Nephron progenitor cell (in vitro differentiated cells): ENCODE results near the gene CRADD.

Experiments used
- DNase-seq: peaks from one replicate; pipeline ENCODE4 v3.0.0; 2021
- H3K27ac Mint-ChIP-seq: 2 replicates; pipeline ENCODE4 v1.8.0; 2021; ENCODE audit warnings: mild to moderate bottlenecking, moderate library complexity, mixed read lengths
- H3K27me3 Mint-ChIP-seq: 2 replicates; pipeline ENCODE4 v1.8.0; 2021; ENCODE audit warnings: mild to moderate bottlenecking, low read depth, mixed read lengths; ENCODE audit not compliant: poor library complexity
- H3K36me3 Mint-ChIP-seq: 2 replicates; pipeline ENCODE4 v1.8.0; 2021; ENCODE audit warnings: low read depth, mixed read lengths
- H3K4me1 Mint-ChIP-seq: 2 replicates; pipeline ENCODE4 v1.8.0; 2021; ENCODE audit warnings: mixed read lengths
- H3K4me3 Mint-ChIP-seq: 2 replicates; pipeline ENCODE4 v1.8.0; 2021; ENCODE audit warnings: mild to moderate bottlenecking, moderate library complexity, mixed read lengths
- H3K9me3 Mint-ChIP-seq: 2 replicates; pipeline ENCODE4 v1.8.0; 2021; ENCODE audit warnings: mild to moderate bottlenecking, moderate library complexity, mixed read lengths
- TF ChIP-seq, protein P1 (sequence below): fragments of 200-600 bp; sonication (generic); IDR thresholded peaks from 2 replicates; pipeline ENCODE4 v1.5.0; 2021; ENCODE audit warnings: antibody characterized with exemption

The CRADD gene

DNA sequence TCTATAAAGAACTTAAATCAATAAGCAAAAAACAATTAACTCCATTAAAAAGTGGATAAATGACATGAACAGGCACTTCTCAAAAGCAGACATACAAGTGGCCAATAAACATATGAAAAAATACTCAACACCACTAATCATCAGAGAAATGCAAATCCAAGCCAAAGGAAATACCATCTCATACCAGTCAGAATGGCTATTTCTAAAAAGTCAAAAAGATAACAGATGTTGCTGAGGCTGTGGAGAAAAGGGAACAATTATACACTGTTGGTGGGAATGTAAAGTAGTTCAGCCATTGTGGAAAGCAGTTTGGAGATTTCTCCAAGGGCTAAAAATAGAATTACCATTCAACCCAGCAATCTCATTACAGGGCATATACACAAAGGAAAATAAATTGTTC is 236.7 kb downstream of the CRADD start:
- TF ChIP-seq, protein P1, sequence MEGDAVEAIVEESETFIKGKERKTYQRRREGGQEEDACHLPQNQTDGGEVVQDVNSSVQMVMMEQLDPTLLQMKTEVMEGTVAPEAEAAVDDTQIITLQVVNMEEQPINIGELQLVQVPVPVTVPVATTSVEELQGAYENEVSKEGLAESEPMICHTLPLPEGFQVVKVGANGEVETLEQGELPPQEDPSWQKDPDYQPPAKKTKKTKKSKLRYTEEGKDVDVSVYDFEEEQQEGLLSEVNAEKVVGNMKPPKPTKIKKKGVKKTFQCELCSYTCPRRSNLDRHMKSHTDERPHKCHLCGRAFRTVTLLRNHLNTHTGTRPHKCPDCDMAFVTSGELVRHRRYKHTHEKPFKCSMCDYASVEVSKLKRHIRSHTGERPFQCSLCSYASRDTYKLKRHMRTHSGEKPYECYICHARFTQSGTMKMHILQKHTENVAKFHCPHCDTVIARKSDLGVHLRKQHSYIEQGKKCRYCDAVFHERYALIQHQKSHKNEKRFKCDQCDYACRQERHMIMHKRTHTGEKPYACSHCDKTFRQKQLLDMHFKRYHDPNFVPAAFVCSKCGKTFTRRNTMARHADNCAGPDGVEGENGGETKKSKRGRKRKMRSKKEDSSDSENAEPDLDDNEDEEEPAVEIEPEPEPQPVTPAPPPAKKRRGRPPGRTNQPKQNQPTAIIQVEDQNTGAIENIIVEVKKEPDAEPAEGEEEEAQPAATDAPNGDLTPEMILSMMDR: no peak
- Mint-ChIP-seq H3K4me1 (peaks cover 14% of the 10 kb centered on the region), H3K36me3 (no peaks in the 10 kb centered on the region), H3K4me3 (no peak overlapping the region), H3K9me3 (peaks cover 11% of the 10 kb centered on the region), H3K27me3 (peaks cover 2% of the 10 kb centered on the region), H3K27ac (no peak overlapping the region)
- DNase-seq: no peak

DNA sequence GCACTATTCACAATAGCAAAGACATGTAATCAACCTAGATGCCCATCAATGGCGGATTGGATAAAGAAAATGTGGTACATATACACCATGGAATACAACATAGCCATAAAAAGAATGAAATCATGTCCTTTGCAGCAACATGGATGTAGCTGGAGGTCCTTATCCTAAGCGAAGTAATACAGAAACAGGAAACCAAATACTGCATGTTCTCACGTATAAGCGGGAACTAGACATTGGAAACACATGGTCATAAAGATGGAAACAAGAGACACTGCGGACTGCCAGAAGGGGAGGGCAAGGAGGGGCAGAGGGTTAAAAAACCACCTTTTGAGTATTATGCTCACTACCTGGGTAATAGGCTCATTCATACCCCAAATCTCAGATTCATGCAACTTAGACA is 237.1 kb downstream of the CRADD start:
- TF ChIP-seq, protein P1: no peak
- Mint-ChIP-seq H3K36me3 (no peaks in the 10 kb centered on the region), H3K9me3 (peaks cover 11% of the 10 kb centered on the region), H3K27ac (no peak overlapping the region), H3K27me3 (peaks cover 2% of the 10 kb centered on the region), H3K4me3 (no peak overlapping the region), H3K4me1 (peaks cover 14% of the 10 kb centered on the region)
- no peak for DNase-seq

DNA sequence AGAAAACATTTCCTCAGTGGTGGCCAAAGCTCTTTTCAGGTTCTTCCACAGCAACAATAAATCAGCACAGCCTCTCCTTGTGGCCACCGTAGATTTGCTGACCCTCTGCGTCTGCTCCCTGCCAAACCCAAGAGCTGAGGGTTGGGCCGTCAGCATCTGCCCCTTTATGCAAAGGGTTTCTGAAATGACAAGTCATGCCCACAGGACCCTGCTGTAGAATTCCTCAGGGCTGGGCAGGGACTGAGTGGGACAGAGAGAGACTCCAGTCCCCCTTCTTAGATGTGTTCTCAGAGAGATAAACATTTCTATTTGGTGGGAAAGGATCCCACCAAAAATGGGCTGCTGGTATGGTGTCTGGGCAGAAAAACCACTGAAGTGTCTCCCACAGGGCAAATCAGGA is 238.2 kb downstream of the CRADD start:
- H3K9me3 Mint-ChIP-seq: peaks cover 11% of the 10 kb centered on the region
- no peak overlapping the region for H3K4me3 Mint-ChIP-seq
- TF ChIP-seq, protein P1: no peak
- H3K36me3 Mint-ChIP-seq: no peaks in the 10 kb centered on the region
- H3K27ac Mint-ChIP-seq: peak overlapping the region; percentile 66
- peaks cover 2% of the 10 kb centered on the region for H3K27me3 Mint-ChIP-seq
- no peak for DNase-seq
- H3K4me1 Mint-ChIP-seq: peaks cover 14% of the 10 kb centered on the region

DNA sequence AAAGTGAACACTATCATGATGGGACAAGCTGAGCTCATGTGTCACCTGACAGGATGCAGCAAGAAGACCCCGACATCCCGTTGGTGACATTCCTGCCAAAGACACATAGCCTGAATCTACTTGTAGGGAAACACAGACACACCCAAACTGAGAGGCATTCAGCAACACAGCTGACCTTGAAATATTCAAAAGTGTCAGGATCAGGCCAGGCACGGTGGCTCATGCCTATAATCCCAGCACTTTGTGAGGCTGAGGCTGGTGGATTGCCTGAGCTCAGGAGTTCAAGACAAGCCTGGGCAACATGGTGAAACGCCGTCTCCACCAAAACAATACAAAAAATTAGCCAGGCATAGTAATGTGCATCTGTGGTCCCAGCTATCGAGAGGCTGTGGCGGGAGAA is 239.2 kb downstream of the CRADD start:
- Mint-ChIP-seq H3K27ac (no peak overlapping the region), H3K9me3 (peaks cover 11% of the 10 kb centered on the region), H3K4me3 (no peak overlapping the region), H3K36me3 (no peaks in the 10 kb centered on the region), H3K27me3 (peaks cover 2% of the 10 kb centered on the region), H3K4me1 (peaks cover 10% of the 10 kb centered on the region)
- DNase-seq: no peak
- TF ChIP-seq, protein P1: no peak

DNA sequence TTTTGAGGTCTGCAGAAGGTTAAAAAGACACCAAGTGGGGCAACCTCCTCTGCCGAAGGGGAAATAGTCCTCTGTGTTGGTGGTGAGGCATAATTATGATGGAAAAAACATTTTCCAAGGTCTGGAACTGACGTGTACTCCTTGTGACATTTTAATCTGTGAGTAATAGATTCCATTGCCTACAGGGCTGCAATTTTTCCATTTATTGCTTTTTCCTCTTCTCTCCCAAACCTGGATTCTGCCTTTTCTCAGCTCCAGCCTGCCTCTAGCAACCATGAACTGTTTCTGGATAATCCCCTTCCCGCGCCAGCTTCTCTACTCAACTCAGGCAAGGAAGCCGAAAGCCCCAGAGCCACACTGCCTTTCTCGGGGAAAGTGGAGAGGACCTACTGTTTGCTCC is 241.1 kb downstream of the CRADD start:
- peaks cover 2% of the 10 kb centered on the region for H3K27me3 Mint-ChIP-seq
- H3K4me1 Mint-ChIP-seq: peaks cover 8% of the 10 kb centered on the region
- no peaks in the 10 kb centered on the region for H3K36me3 Mint-ChIP-seq
- DNase-seq: no peak
- no peak overlapping the region for H3K27ac Mint-ChIP-seq
- TF ChIP-seq, protein P1: no peak
- no peak overlapping the region for H3K4me3 Mint-ChIP-seq
- peaks cover 4% of the 10 kb centered on the region for H3K9me3 Mint-ChIP-seq

DNA sequence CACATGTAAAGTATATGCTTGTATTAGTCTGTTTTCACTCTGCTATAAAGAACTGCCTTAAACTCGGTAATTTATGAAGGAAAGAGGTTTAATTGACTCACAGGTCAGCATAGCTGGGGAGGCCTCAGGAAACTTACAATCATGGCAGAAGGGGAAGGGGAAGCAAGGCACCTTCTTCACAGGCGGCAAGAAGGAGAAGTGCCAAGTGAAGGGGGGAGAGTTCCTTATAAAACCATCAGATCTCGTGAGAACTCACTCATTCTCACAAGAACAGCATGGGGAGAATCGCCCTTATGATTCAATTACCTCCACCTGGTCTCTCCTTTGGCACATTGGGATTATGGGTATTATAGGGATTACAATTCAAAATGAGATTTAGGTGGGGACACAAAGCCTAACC is 241.7 kb downstream of the CRADD start:
- TF ChIP-seq, protein P1: no peak
- H3K4me3 Mint-ChIP-seq: no peak overlapping the region
- no peak overlapping the region for H3K27ac Mint-ChIP-seq
- peaks cover under 1% of the 10 kb centered on the region for H3K9me3 Mint-ChIP-seq
- DNase-seq: no peak
- H3K27me3 Mint-ChIP-seq: peaks cover 2% of the 10 kb centered on the region
- peaks cover 8% of the 10 kb centered on the region for H3K4me1 Mint-ChIP-seq
- H3K36me3 Mint-ChIP-seq: no peaks in the 10 kb centered on the region
